NCI-H69 (cell line): ENCODE data around the gene SPRR2F.
"Not testable (repeated sequence)": the region's sequence is repeated elsewhere in the genome, so short reads cannot be mapped to it uniquely, and the experiment has no call there.

Experiments used
- DNase-seq: peaks from one replicate; lab custom pipeline; 2025; lab: John Stamatoyannopoulos, UW

SPRR2F gene

GRCh38 chr1:153113416-153113815 lies at the start of gene SPRR2F:
TSS of gene SPRR2F (minus strand) at chr1:153113516. CDS start at chr1:153112733, 783 bp downstream.
- no peak for DNase-seq

- no peak for DNase-seq
Observed at GRCh38 chr1:153155541-153155940, 42.2 kb upstream of the SPRR2F start.

GRCh38 chr1:153152481-153152880 lies 39.2 kb upstream of the SPRR2F start:
- DNase-seq: no peak

- DNase-seq: peak; percentile 7
Observed at GRCh38 chr1:153150846-153151245, 37.5 kb upstream of the SPRR2F start, which contains the start of gene SPRR2G. TSS of gene SPRR2G (minus strand) at chr1:153150890. CDS start at chr1:153150110, 780 bp downstream.

GRCh38 chr1:153141377-153141776 lies 28.1 kb upstream of the SPRR2F start:
- no peak for DNase-seq

GRCh38 chr1:153140484-153140883 lies 27.2 kb upstream of the SPRR2F start:
- DNase-seq: no peak

GRCh38 chr1:153133743-153134142 lies 20.4 kb upstream of the SPRR2F start:
- no peak for DNase-seq

- no peak for DNase-seq
Observed at GRCh38 chr1:153133267-153133666, 20.0 kb upstream of the SPRR2F start.

GRCh38 chr1:153128688-153129087 lies 15.4 kb upstream of the SPRR2F start:
- DNase-seq: not testable (repeated sequence)

GRCh38 chr1:153127296-153127695 lies 14.0 kb upstream of the SPRR2F start:
- no peak for DNase-seq

- DNase-seq: no peak
Observed at GRCh38 chr1:153125536-153125935, 12.2 kb upstream of the SPRR2F start.

- DNase-seq: peak; percentile 5
Observed at GRCh38 chr1:153123793-153124192, 10.5 kb upstream of the SPRR2F start.

GRCh38 chr1:153122831-153123421 lies 9.6 kb upstream of the SPRR2F start:
- DNase-seq: peak; percentile 98

GRCh38 chr1:153120945-153121344 lies 7.6 kb upstream of the SPRR2F start:
- DNase-seq: no peak

- DNase-seq: peak; percentile 22
Observed at GRCh38 chr1:153119491-153119971, 6.2 kb upstream of the SPRR2F start.

- DNase-seq: not testable (repeated sequence)
Observed at GRCh38 chr1:153115264-153115663, 1.9 kb upstream of the SPRR2F start.

GRCh38 chr1:153112454-153112853 lies 862 bp downstream of the SPRR2F start:
- not testable (repeated sequence) for DNase-seq

- no peak for DNase-seq
Observed at GRCh38 chr1:153100245-153100644, 13.1 kb downstream of the SPRR2F start.

GRCh38 chr1:153099461-153100045 lies 13.8 kb downstream of the SPRR2F start:
- DNase-seq: no peak

GRCh38 chr1:153095764-153096163 lies 17.6 kb downstream of the SPRR2F start:
- no peak for DNase-seq

GRCh38 chr1:153094426-153094825 lies 18.9 kb downstream of the SPRR2F start, which contains the start of gene SPRR2E:
TSS of gene SPRR2E (minus strand) at chr1:153094526. CDS start at chr1:153093751, 775 bp downstream.
- no peak for DNase-seq

- peak; percentile 11 for DNase-seq
Observed at GRCh38 chr1:153087652-153088051, 25.7 kb downstream of the SPRR2F start.

GRCh38 chr1:153081736-153082135 lies 31.6 kb downstream of the SPRR2F start:
- no peak for DNase-seq
